Stomach (tissue), 4 donors: ENCODE results near the gene IGLON5.

Source experiments
- CTCF ChIP-seq, 7 experiments: fragments of 450-650 bp in 4 of 7; fragments of 200-600 bp in 3 of 7; sonication (generic) in 3 of 7; IDR thresholded peaks; one replicate each; pipeline ENCODE4 v1.5.1; 2016 to 2019; ENCODE audit warnings: antibody characterized with exemption in 7 of 7, control low read depth in 2 of 7, mild to moderate bottlenecking in 1 of 7
- EP300 ChIP-seq: sonication (generic); formaldehyde crosslinking; IDR thresholded peaks from one replicate; pipeline ENCODE4 v1.6.1; 2017; ENCODE audit warnings: antibody characterized with exemption
- POLR2AphosphoS5 ChIP-seq, 3 donors: sonication (generic); formaldehyde crosslinking; IDR thresholded peaks; one replicate each; pipeline ENCODE4 v1.6.1; 2016; ENCODE audit warnings: antibody characterized with exemption in 3 of 3

GRCh38 chr19:51293571-51294210 is 17.8 kb upstream of the IGLON5 start:
- TF ChIP-seq EP300 (no peak), CTCF (IDR thresholded peaks at IDR 0.05) (no peak), POLR2AphosphoS5 (IDR thresholded peaks at IDR 0.05) (no peak)
